ENCODE results near the gene UVRAG. TPM values are rescaled to one million over a fixed set of nuclear protein-coding genes. Genes with fewer than 3 reads are reported as not detected.
A peak's percentile ranks its signal among the peaks of the same experiment; 100 is the strongest.
"Not testable (repeated sequence)": the region's sequence is repeated elsewhere in the genome, so short reads cannot be mapped to it uniquely, and the experiment has no call there.

UVRAG gene
- total and polyA plus RNA-seq, 2 experiments from 2014 or later: 21.6 to 34.0 TPM

DNA sequence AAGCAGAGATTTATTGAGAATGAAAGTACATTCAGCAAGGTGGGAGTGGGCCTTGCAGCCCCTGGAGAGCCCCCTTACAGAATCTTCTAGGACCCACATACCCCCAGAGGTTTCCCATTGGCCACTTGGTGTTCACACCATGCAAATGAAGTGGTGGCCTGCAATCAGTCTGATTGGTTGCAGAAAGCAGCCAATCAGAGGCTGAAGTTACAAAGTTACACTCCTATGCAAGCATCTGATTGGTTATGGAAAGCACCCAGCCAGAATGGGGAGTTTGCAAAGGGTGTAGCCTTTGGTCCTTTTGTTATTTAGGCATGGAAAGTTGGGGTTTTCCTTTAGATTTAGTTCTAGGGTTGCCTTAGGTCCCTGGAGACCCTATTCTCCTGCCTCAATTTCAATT, 34.9 kb downstream of the UVRAG start:
- Histone ChIP-seq H3K36me3 (no peaks in the 10 kb centered on the region), H3K9me3 (ENCODE audit: low read depth) (no peaks in the 10 kb centered on the region), H3K27me3 (no peaks in the 10 kb centered on the region), H3K4me3 (no peak overlapping the region), H3K4me1 (ENCODE audit: low read depth) (peaks cover 19% of the 10 kb centered on the region), H3K27ac (peak overlapping the region; percentile 82)
- DNase-seq (ENCODE audit: low read depth in 1 of 2, low spot score in 1 of 2): no peak
- TF ChIP-seq, protein P1, sequence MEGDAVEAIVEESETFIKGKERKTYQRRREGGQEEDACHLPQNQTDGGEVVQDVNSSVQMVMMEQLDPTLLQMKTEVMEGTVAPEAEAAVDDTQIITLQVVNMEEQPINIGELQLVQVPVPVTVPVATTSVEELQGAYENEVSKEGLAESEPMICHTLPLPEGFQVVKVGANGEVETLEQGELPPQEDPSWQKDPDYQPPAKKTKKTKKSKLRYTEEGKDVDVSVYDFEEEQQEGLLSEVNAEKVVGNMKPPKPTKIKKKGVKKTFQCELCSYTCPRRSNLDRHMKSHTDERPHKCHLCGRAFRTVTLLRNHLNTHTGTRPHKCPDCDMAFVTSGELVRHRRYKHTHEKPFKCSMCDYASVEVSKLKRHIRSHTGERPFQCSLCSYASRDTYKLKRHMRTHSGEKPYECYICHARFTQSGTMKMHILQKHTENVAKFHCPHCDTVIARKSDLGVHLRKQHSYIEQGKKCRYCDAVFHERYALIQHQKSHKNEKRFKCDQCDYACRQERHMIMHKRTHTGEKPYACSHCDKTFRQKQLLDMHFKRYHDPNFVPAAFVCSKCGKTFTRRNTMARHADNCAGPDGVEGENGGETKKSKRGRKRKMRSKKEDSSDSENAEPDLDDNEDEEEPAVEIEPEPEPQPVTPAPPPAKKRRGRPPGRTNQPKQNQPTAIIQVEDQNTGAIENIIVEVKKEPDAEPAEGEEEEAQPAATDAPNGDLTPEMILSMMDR (IDR thresholded peaks at IDR 0.05; ENCODE audit: low read depth, low read length): no peak

DNA sequence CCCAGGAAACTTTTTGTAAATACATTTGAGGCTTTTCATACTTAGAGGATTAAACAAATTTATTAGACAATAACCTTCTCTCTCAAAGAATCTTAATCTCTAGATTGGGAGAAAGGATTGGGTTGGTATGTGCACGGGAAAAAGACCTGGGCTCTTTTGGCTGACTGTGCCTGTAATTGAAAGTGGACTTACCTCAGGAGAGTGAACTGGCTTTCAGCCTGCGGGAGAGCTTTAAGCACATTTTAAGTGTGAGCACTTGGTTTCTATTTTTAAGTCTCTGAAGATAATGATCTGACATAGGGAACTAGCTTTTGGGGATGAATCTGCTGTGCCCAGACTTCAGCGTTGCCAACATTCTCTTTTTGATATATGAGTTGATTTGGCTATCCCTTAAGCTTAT, 35.8 kb downstream of the UVRAG start:
- Histone ChIP-seq H3K36me3 (no peaks in the 10 kb centered on the region), H3K9me3 (ENCODE audit: low read depth) (no peaks in the 10 kb centered on the region), H3K4me1 (ENCODE audit: low read depth) (peaks cover 19% of the 10 kb centered on the region), H3K27ac (peak overlapping the region; percentile 82), H3K4me3 (no peak overlapping the region), H3K27me3 (no peaks in the 10 kb centered on the region)
- DNase-seq (ENCODE audit: low read depth in 1 of 2, low spot score in 1 of 2): peak; percentile 12 to 52
- TF ChIP-seq, protein P1 (IDR thresholded peaks at IDR 0.05; ENCODE audit: low read depth, low read length): no peak

DNA sequence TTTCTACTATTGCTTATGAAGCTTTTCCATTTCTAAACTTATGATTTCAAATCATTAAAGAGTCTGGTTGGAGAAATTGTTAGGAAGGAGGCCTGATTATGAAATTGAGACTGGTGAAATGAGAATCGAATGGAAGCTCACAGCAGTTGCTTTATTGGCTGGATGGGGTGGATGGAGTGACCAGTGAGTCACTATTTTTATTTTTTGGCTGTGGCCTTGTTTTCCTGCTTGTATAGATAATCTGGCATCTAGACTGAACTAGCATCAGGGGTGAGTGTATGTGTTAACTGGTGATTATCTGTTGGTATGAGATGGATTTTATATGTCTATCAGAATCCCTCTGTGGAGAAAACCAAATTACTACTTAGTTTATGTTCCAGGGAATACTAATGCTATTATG, 36.2 kb downstream of the UVRAG start:
- TF ChIP-seq, protein P1 (IDR thresholded peaks at IDR 0.05; ENCODE audit: low read depth, low read length): no peak
- Histone ChIP-seq H3K27me3 (no peaks in the 10 kb centered on the region), H3K4me3 (no peak overlapping the region), H3K4me1 (ENCODE audit: low read depth) (peaks cover 19% of the 10 kb centered on the region), H3K27ac (peak overlapping the region; percentile 82), H3K9me3 (ENCODE audit: low read depth) (no peaks in the 10 kb centered on the region), H3K36me3 (no peaks in the 10 kb centered on the region)
- DNase-seq (ENCODE audit: low read depth in 1 of 2, low spot score in 1 of 2): peak in 1 of 2 donors; percentile 55

DNA sequence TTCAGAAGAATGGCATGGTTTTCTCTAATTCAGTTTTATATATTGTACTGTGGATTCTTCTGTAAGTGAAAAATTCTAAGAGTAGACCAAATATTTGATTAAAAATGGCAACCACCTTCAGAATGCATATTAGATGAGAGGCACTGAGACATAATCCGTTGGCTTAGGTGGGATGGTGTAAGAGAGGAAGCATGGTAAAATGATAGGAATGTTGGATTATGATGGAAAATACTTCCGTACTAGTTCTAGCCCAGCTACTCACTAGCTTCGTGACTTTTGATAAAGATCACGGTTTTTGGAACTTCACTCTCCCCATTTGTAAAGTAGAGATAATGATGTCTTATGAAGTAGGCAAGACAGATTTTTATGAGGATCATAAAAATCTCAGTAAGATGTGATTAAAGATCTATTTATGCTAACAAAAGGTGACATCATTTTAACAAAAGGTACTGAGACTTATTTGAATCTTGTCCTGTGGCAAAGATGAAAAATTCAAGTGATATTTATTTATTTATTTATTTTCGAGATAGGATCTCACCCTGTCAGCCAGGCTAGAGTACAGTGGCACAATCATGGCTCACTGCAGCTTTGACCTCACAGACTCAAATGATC, 37.5 kb downstream of the UVRAG start:
- H3K27ac ChIP-seq: no peak overlapping the region
- peak in 1 of 2 donors; percentile 8 for DNase-seq (ENCODE audit: low read depth in 1 of 2, low spot score in 1 of 2)
- H3K4me1 ChIP-seq (ENCODE audit: low read depth): peaks cover 19% of the 10 kb centered on the region
- H3K4me3 ChIP-seq: no peak overlapping the region
- H3K9me3 ChIP-seq (ENCODE audit: low read depth): no peaks in the 10 kb centered on the region
- no peaks in the 10 kb centered on the region for H3K27me3 ChIP-seq
- H3K36me3 ChIP-seq: no peaks in the 10 kb centered on the region
- TF ChIP-seq, protein P1 (IDR thresholded peaks at IDR 0.05; ENCODE audit: low read depth, low read length): no peak

DNA sequence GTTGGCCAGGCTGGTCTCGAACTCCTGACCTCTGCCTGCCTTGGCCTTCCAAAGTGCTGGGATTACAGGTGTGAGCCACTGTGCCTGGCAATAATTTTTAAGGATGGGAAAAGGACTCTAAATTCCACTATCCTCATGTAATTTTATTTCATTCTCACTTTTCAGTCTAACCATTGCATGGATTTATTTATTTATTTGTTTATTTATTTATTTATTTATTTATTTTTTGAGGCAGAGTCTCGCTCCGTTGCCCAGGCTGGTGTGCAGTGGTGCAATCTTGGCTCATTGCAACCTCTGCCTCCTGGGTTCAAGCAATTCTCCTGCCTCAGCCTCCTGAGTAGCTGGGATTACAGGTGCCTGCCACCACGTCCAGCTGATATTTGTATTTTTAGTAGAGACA, 38.6 kb downstream of the UVRAG start:
- H3K27ac ChIP-seq; DNase-seq (ENCODE audit: low read depth in 1 of 2, low spot score in 1 of 2); H3K9me3 ChIP-seq (ENCODE audit: low read depth); H3K27me3 ChIP-seq; H3K36me3 ChIP-seq; H3K4me3 ChIP-seq: not testable (repeated sequence)
- peaks cover 19% of the 10 kb centered on the region for H3K4me1 ChIP-seq (ENCODE audit: low read depth)

DNA sequence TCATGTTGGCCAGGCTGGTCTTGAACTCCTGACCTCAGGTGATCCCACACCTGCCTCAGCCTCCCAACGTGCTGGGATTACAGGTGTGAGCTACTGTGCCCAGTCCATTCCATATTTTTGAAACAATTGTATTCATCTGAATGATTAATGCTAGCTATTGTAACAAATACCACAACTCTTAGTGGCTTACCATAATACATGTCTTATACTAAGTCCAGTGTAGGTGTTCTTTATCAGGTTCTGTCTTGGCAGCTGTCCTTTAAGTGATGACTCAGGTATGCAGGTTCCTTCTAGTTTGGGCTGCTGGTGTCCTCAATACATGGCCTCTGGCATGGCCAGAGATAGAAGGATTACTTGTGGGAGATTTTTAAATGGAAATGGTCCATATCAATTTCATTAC, 39.0 kb downstream of the UVRAG start:
- no peaks in the 10 kb centered on the region for H3K27me3 ChIP-seq

More for the DNA sequence above, 39.0 kb downstream of the UVRAG start:
- Histone ChIP-seq H3K4me3 (no peak overlapping the region), H3K27ac (no peak overlapping the region), H3K36me3 (no peaks in the 10 kb centered on the region), H3K4me1 (ENCODE audit: low read depth) (peaks cover 19% of the 10 kb centered on the region), H3K9me3 (ENCODE audit: low read depth) (no peaks in the 10 kb centered on the region)
- DNase-seq (ENCODE audit: low read depth in 1 of 2, low spot score in 1 of 2): no peak
- TF ChIP-seq, protein P1 (IDR thresholded peaks at IDR 0.05; ENCODE audit: low read depth, low read length): no peak

Data from cardiac muscle cell (in vitro differentiated cells and primary cell).